GM21576 (cell line): ENCODE measurements around the gene ALDH7A1.
"Not testable (repeated sequence)": the region's sequence is repeated elsewhere in the genome, so short reads cannot be mapped to it uniquely, and the experiment has no call there.

Source experiments
- ATAC-seq: cut with Tn5 transposase; IDR thresholded peaks from one replicate; pipeline ENCODE4 v1.9.1; 2021; ENCODE audit warnings: mild to moderate bottlenecking, moderate library complexity; ENCODE audit not compliant: unreplicated experiment

ALDH7A1 gene

GRCh38 chr5:126536874-126537273 lies 58.1 kb downstream of the ALDH7A1 start:
- no peak for ATAC-seq

- no peak for ATAC-seq
Observed at GRCh38 chr5:126535856-126536545, 59.0 kb downstream of the ALDH7A1 start.

GRCh38 chr5:126534553-126534952 lies 60.5 kb downstream of the ALDH7A1 start:
- no peak for ATAC-seq

- no peak for ATAC-seq
Observed at GRCh38 chr5:126531543-126532120, 63.4 kb downstream of the ALDH7A1 start.

DNA sequence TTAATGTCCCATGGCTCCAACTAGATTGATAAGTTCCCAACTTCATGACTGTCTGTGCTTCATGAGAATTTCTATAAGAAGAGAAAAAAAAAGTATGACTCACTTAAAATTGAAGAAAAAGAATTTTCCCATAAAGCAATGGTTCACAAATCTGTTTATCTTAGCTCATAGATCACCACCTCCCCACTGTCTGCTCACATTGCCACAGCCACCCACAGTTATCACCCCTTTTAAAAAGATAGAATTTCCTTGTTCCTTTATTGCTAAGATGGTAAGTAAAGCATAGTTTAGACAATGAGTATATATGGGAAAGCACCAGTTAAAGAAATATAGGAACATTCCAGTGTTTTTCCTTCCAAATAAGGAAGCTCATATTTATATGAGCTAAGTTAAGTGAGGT lies 67.1 kb downstream of the ALDH7A1 start:
- ATAC-seq: no peak

DNA sequence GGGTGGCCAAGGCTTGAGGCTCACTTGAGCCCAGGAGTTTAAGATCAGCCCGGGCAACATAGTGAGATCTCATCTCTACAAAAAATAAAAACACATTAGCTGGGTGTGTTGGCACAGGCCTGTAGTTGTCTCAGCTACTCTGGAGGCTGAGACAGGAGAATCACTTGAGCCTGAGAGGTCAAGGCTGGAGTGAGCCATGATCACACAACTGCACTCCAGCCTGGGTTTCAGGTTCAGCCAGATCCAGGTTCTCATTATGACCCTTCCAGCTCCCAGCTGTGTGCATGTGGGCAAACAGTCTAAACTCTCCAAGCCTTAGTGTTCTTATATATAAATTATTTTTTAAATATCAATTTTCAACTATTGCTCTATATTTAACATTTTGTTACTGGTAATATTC lies 67.9 kb downstream of the ALDH7A1 start:
- no peak for ATAC-seq

- ATAC-seq: no peak
Observed at GRCh38 chr5:126526493-126526892, 68.5 kb downstream of the ALDH7A1 start.

GRCh38 chr5:126525630-126526245 lies 69.3 kb downstream of the ALDH7A1 start:
- ATAC-seq: no peak

DNA sequence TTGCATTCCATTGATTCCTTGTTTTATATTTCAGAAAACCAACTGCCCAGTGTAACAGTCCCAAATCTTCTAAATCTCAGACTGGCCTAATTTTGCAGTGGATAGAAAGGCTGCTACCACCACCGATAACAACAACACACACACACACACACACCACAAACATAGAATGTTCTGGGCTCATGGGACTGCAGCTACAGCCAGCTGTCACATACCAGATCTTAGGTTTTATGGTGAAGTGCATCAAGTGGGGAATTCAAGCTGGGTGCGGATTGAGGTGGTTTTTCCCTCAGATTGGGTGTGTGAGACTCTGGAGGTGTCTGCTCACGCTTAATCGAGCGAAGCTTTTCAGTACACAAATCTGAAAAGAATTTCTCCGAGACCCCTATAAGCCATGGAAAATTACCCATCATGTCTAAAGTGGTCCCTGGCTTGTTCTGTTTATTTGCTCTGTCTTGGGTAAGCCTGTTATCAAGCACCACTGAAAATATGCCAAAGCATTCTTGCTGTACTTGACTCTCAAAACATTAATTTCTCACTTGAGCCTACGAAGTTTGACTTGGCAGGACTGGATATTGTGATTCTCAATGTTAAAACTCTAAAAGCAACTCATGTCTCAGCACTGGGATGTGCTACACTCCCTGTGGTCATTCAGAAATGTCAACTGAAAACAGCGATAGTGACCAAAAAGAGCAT lies 71.1 kb downstream of the ALDH7A1 start:
- ATAC-seq: no peak

DNA sequence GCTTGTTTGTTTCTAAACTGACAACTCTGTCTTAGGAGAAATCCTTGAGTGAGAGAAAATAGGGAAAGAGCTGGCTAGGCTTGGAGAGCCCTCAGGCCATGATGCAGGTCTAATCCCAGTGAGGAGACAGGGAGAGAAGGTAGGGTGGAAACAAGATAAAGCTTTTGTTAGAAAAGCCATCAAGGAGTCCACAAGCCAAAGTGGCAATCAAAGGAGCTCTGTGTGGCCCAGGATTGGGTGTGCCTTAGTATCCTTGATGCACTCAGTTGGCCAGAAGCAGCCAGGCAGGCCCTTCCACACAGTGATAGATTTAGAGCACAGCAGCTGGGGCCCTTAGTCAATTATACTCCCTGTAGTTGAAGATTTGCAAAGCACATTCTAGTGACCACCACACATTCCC lies 73.9 kb downstream of the ALDH7A1 start:
- no peak for ATAC-seq

DNA sequence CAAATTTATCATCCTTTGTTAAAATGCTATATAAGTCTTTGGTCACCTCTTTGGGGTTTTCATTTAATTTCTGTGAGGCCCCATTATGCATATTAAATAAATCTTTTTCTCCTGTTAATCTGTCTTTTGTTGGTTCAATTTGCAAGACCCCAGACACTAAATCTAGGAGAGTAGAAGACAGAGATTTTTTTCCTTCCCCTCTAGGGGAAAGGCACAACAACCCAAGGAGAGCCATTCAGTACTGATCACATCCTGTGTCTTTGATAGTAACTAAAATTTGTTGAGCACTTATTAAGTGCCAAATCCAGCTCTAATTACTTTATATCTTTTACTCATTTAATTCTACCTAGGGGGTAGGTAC lies 74.4 kb downstream of the ALDH7A1 start:
- ATAC-seq: no peak

- ATAC-seq: no peak
Observed at GRCh38 chr5:126519637-126520592, 75.1 kb downstream of the ALDH7A1 start.

DNA sequence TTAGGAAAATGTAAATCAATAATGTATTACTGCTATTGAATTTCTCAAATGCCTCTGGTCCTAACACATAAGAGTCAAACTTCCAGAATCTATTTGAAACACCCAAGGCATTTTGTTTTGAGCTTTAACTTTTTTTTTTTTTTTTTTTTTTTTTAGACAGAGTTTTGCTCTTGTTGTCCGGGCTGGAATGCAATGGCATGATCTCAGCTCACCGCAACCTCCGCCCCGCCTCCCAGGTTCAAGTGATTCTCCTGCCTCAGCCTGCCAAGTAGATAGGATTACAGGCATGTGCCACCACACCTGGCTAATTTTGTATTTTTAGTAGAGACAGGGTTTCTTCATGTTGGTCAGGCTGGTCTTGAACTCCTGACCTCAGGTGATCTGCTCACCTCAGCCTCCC lies 75.8 kb downstream of the ALDH7A1 start:
- ATAC-seq: not testable (repeated sequence)

DNA sequence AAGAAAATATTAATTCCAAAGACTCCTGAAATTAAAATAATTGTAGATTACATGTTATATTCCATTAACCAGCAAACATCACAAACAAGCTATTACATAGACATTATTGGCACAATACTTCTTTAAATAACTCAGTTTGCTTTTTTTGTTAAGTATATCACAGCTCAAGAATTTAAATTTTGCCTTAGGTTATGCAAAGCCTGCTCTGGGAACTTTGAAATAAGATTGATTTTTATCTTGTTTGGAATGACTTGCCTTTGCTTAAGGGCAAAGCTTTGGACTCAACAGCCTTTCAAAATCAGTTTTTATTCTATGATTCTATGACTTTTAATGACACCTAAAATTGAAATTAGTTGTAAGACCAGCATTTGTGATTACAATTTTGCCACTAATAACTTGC lies 78.2 kb downstream of the ALDH7A1 start:
- ATAC-seq: no peak

DNA sequence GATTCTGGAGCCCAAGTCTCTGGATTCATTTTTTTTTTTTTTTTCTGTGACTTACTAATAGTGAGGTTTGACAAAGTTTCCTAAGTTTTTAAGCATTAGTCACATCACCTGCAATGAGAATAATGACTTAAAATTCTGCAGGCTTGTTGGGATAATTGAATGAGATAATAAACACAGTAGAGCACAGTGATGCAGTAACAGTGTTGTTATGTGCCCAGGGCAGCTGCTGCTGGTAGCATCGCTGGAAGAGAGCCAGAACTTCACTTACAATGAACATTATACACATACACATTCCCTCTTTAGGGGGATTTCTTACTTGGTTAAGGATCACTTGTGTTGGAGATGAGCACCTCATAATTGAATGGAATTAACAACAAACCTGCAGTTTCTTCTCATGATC lies 78.9 kb downstream of the ALDH7A1 start:
- no peak for ATAC-seq

- no peak for ATAC-seq
Observed at GRCh38 chr5:126515337-126515736, 79.7 kb downstream of the ALDH7A1 start.

- ATAC-seq: no peak
Observed at GRCh38 chr5:126514558-126515141, 80.4 kb downstream of the ALDH7A1 start.

DNA sequence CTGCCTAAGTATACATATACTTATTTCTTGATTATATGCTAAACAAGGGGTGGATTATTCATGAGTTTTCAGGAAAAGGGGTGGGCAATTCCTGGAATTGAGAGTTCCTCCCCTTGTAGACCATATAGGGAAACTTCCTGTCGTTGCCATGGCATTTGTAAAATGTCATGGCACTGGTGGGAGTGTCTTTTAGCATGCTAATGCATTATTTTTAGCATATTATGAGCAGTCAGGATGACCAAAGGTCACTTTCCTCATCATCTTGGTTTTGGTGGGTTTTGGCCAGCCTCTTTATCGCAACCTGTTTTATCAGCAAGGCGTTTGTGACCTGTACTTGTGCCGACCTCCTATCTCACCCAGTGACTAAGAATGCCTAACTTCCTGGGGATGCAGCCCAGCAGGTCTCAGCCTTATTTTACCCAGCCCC lies 80.9 kb downstream of the ALDH7A1 start:
- no peak for ATAC-seq

DNA sequence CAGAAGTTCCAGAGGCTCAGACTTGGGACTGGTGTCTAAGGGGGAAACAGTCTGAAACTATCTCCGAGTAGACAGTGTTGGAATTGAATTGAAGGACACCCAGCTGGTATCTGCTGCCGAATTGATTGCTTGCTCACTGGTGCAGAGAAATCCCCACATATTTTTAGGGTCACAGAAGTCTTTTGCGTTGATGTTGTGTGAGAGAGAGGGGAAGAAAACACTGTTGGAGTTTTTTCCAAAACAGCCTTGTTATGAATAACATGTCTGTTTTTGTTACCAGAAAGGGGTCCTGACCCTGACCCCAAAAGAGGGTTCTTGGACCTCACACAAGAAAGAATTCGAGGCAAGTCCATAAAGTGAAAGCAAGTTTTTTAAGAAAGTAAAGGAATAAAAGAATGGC lies 81.3 kb downstream of the ALDH7A1 start:
- no peak for ATAC-seq

DNA sequence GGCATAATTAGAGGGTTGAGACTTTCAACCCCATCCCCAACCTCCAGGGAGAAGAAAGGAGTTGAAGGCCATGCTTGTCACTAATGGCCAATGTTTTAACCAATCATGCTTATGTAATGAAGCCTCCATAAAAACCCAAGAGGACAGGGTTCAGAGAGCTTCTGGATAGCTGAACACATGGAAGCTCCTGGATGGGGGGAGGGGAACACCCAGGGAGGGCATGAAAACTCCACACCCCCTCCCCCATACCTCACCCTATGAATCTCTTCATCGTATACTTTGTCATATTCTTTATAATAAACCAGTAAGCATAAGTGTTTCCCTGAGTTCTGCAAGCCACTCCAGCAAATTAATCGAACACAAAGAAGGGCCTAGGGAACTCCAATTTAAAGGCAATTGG lies 81.7 kb downstream of the ALDH7A1 start:
- no peak for ATAC-seq
